Measurements from ENCODE around the gene CDC25B.

The CDC25B gene

GRCh38 chr20:3794701-3795420, 1.2 kb upstream of the CDC25B start:
- no peak overlapping the region for H3K4me3 ChIP-seq (ENCODE audit: low read length)
- no peak for TF ChIP-seq CTCF (IDR thresholded peaks at IDR 0.05; ENCODE audit: insufficient read depth, low read depth, low read length, missing control alignments)
- DNase-seq (ENCODE audit: low read depth), result no peak

GRCh38 chr20:3796477-3797225, 541 bp downstream of the CDC25B start:
- no peak for TF ChIP-seq CTCF (IDR thresholded peaks at IDR 0.05; ENCODE audit: insufficient read depth, low read depth, low read length, missing control alignments)
- H3K4me3 ChIP-seq (ENCODE audit: low read length), result peak overlapping the region; percentile 66
- no peak for DNase-seq (ENCODE audit: low read depth)

- no peak for DNase-seq (ENCODE audit: low read depth)
- peak overlapping the region; percentile 66 for H3K4me3 ChIP-seq (ENCODE audit: low read length)
- no peak for TF ChIP-seq CTCF (IDR thresholded peaks at IDR 0.05; ENCODE audit: insufficient read depth, low read depth, low read length, missing control alignments)
Observed at GRCh38 chr20:3797226-3797545, 1.1 kb downstream of the CDC25B start.

GRCh38 chr20:3797592-3798372, 1.7 kb downstream of the CDC25B start:
- H3K4me3 ChIP-seq (ENCODE audit: low read length), result peak overlapping the region; percentile 66
- no peak for TF ChIP-seq CTCF (IDR thresholded peaks at IDR 0.05; ENCODE audit: insufficient read depth, low read depth, low read length, missing control alignments)
- peak; percentile 61 for DNase-seq (ENCODE audit: low read depth)

GRCh38 chr20:3798373-3798768, 2.3 kb downstream of the CDC25B start:
- no peak for DNase-seq (ENCODE audit: low read depth)
- no peak for TF ChIP-seq CTCF (IDR thresholded peaks at IDR 0.05; ENCODE audit: insufficient read depth, low read depth, low read length, missing control alignments)
- no peak overlapping the region for H3K4me3 ChIP-seq (ENCODE audit: low read length)

GRCh38 chr20:3798908-3799248, 2.8 kb downstream of the CDC25B start:
- H3K4me3 ChIP-seq (ENCODE audit: low read length), result no peak overlapping the region
- no peak for TF ChIP-seq CTCF (IDR thresholded peaks at IDR 0.05; ENCODE audit: insufficient read depth, low read depth, low read length, missing control alignments)
- DNase-seq (ENCODE audit: low read depth), result no peak
